ENCODE results near the gene GPATCH2L. TPM values are rescaled to one million over a fixed set of nuclear protein-coding genes. Genes with fewer than 3 reads are reported as not detected.

GPATCH2L gene
- 10 to 100 TPM in 5 of 6 experiments, 1 to 10 TPM in 1; 10.0 to 20.7 (median 14.7) TPM for total RNA-seq
- long read RNA-seq, partial matches to known transcripts = 1 of 2 reads
- long read RNA-seq, other reads (novel, unspliced or antisense) = 1 of 2 reads

GRCh38 chr14:76151398-76152332 lies at the start of gene GPATCH2L:
Gene GPATCH2L (plus strand): TSS chr14:76151922. CDS start chr14:76154364, 2,442 bp downstream.
- intact Hi-C loops (cut with DNase I) = no loop called here
- H3K4me3 ChIP-seq = peak within 1 kb of the TSS; percentile 98 to 100 (median 99)
- H3K27me3 ChIP-seq = no peaks in the 10 kb centered on the region
- H3K27ac ChIP-seq = peak within 1 kb of the TSS; percentile 64 to 91 (median 78)
- peaks cover 0 to 25% (median 0%) of the 10 kb centered on the region in 4 donors for H3K4me1 ChIP-seq
- TF ChIP-seq CTCF (IDR thresholded peaks at IDR 0.05) = no peak
- peak; percentile 71 for TF ChIP-seq POLR2A (IDR thresholded peaks at IDR 0.05)
- ATAC-seq = peak; percentile 99 to 100 (median 100)
- peak; percentile 94 to 96 (median 95) for DNase-seq
- peaks cover 0 to 6% (median 2%) of the 10 kb centered on the region in 4 donors for H3K36me3 ChIP-seq
- H3K9me3 ChIP-seq = no peaks in the 10 kb centered on the region
- 4% methylated on average over 25 of the region's 43 CpGs for WGBS (ENCODE audit: insufficient coverage, low coverage, low lambda C conversion rate, missing lambda C conversion rate)

- WGBS (ENCODE audit: insufficient coverage, low coverage, low lambda C conversion rate, missing lambda C conversion rate) = 64% methylated on average over 7 of the region's 8 CpGs
- H3K4me3 ChIP-seq = no peak overlapping the region
- no peaks in the 10 kb centered on the region for H3K27me3 ChIP-seq
- intact Hi-C loops (cut with DNase I) = no loop called here
- TF ChIP-seq POLR2A (IDR thresholded peaks at IDR 0.05) (no peak), CTCF (IDR thresholded peaks at IDR 0.05) (no peak)
- ATAC-seq (no peak), DNase-seq (no peak)
- no peaks in the 10 kb centered on the region for H3K36me3 ChIP-seq
- no peaks in the 10 kb centered on the region for H3K4me1 ChIP-seq
- H3K9me3 ChIP-seq = no peaks in the 10 kb centered on the region
- H3K27ac ChIP-seq = no peak overlapping the region
Measured at GRCh38 chr14:76104802-76105355, 46.8 kb upstream of the GPATCH2L start.

GRCh38 chr14:76106188-76106587 lies 45.5 kb upstream of the GPATCH2L start:
- no peaks in the 10 kb centered on the region for H3K4me1 ChIP-seq
- 56% methylated on average over 2 of the region's 2 CpGs for WGBS (ENCODE audit: insufficient coverage, low coverage, low lambda C conversion rate, missing lambda C conversion rate)
- H3K4me3 ChIP-seq = no peak overlapping the region
- intact Hi-C loops (cut with DNase I) = no loop called here
- no peak overlapping the region for H3K27ac ChIP-seq
- no peak for DNase-seq
- no peaks in the 10 kb centered on the region for H3K9me3 ChIP-seq
- ATAC-seq = no peak
- H3K27me3 ChIP-seq = no peaks in the 10 kb centered on the region
- no peaks in the 10 kb centered on the region for H3K36me3 ChIP-seq
- no peak for TF ChIP-seq POLR2A (IDR thresholded peaks at IDR 0.05)
- no peak for TF ChIP-seq CTCF (IDR thresholded peaks at IDR 0.05)

- ATAC-seq (peak in 1 of 4 donors; percentile 72), DNase-seq (peak in 1 of 3 donors; percentile 51)
- Histone ChIP-seq H3K27me3 (no peaks in the 10 kb centered on the region), H3K4me1 (no peaks in the 10 kb centered on the region), H3K4me3 (no peak overlapping the region), H3K9me3 (no peaks in the 10 kb centered on the region), H3K36me3 (no peaks in the 10 kb centered on the region), H3K27ac (no peak overlapping the region)
- WGBS (ENCODE audit: insufficient coverage, low coverage, low lambda C conversion rate, missing lambda C conversion rate) = 51% methylated on average over 10 of the region's 14 CpGs
- TF ChIP-seq CTCF (IDR thresholded peaks at IDR 0.05) (no peak), POLR2A (IDR thresholded peaks at IDR 0.05) (no peak)
- intact Hi-C loops (cut with DNase I) = no loop called here
Measured at GRCh38 chr14:76109087-76109880, 42.4 kb upstream of the GPATCH2L start.
